ENCODE results near the gene FBXO44. TPM values are rescaled to one million over a fixed set of nuclear protein-coding genes. Genes with fewer than 3 reads are reported as not detected.

Gene FBXO44
- total RNA-seq, 1 experiment from 2014 or later: 70.8 TPM

GRCh38 chr1:11617741-11618140 is 36.9 kb upstream of the FBXO44 start:
- ATAC-seq: no peak
- no TSS peak for BruUV-seq (replicated peaks)
- no peak overlapping the region for H3K4me3 ChIP-seq (ENCODE audit: low read depth in 2 of 2, low read length in 2 of 2)
- CTCF ChIA-PET: interaction anchor here (0.6 kb wide), 1 partner anchor 68 kb away, joined by 3 read pairs; no protein-coding TSS in a partner anchor
- DNase-seq (ENCODE audit: low read depth, low spot score): no peak
- in situ Hi-C loops (cut with HindIII; ENCODE audit: low pct_unique_long_range_greater_than_20kb, low sequenced_read_pairs): no loop called here
- intact Hi-C loops (cut with micrococcal nuclease; ENCODE audit: unreplicated experiment): no loop called here
- TF ChIP-seq TCF7L2 (IDR thresholded peaks at IDR 0.05; ENCODE audit: low read depth, low read length) (no peak), CTCF (IDR thresholded peaks at IDR 0.05) (no peak), SIN3A (IDR thresholded peaks at IDR 0.05; ENCODE audit: borderline replicate concordance, insufficient read depth, low read depth, low read length) (no peak), POLR2AphosphoS5 (IDR thresholded peaks at IDR 0.05; ENCODE audit: low read depth, low read length) (no peak), REST (IDR thresholded peaks at IDR 0.05; ENCODE audit: insufficient read depth in 1 of 2, low read depth in 2 of 2, low read length in 1 of 2) (no peak)
- H3K9me3 ChIP-seq (ENCODE audit: control insufficient read depth, insufficient read depth, low read depth, low read length): no peaks in the 10 kb centered on the region
- POLR2A ChIA-PET: no interaction called here
- H3K4me1 ChIP-seq (ENCODE audit: control insufficient read depth, insufficient read depth, low read length): no peaks in the 10 kb centered on the region
- no peak overlapping the region for H3K27ac ChIP-seq (ENCODE audit: low read length)
- no peaks in the 10 kb centered on the region for H3K36me3 ChIP-seq (ENCODE audit: control insufficient read depth, insufficient read depth, low read length)
- no peaks in the 10 kb centered on the region for H3K27me3 ChIP-seq (ENCODE audit: control insufficient read depth, insufficient read depth, low read length)

GRCh38 chr1:11620405-11620804 is 34.3 kb upstream of the FBXO44 start:
- CTCF ChIA-PET: no interaction called here
- no peak for ATAC-seq

GRCh38 chr1:11620924-11621323 is 33.8 kb upstream of the FBXO44 start:
- no TSS peak for BruUV-seq (replicated peaks)
- H3K4me3 ChIP-seq (ENCODE audit: low read depth in 2 of 2, low read length in 2 of 2): no peak overlapping the region
- no peak for TF ChIP-seq REST (IDR thresholded peaks at IDR 0.05; ENCODE audit: insufficient read depth in 1 of 2, low read depth in 2 of 2, low read length in 1 of 2)
- TF ChIP-seq CTCF (IDR thresholded peaks at IDR 0.05): no peak
- no peak for TF ChIP-seq SIN3A (IDR thresholded peaks at IDR 0.05; ENCODE audit: borderline replicate concordance, insufficient read depth, low read depth, low read length)
- no peak for TF ChIP-seq TCF7L2 (IDR thresholded peaks at IDR 0.05; ENCODE audit: low read depth, low read length)
- TF ChIP-seq POLR2AphosphoS5 (IDR thresholded peaks at IDR 0.05; ENCODE audit: low read depth, low read length): no peak
- in situ Hi-C loops (cut with HindIII; ENCODE audit: low pct_unique_long_range_greater_than_20kb, low sequenced_read_pairs) (no loop called here), intact Hi-C loops (cut with micrococcal nuclease; ENCODE audit: unreplicated experiment) (no loop called here)
- no peaks in the 10 kb centered on the region for H3K9me3 ChIP-seq (ENCODE audit: control insufficient read depth, insufficient read depth, low read depth, low read length)
- ChIA-PET CTCF (no interaction called here), POLR2A (no interaction called here)
- no peak overlapping the region for H3K27ac ChIP-seq (ENCODE audit: low read length)
- H3K4me1 ChIP-seq (ENCODE audit: control insufficient read depth, insufficient read depth, low read length): no peaks in the 10 kb centered on the region
- ATAC-seq (no peak), DNase-seq (ENCODE audit: low read depth, low spot score) (no peak)
- no peaks in the 10 kb centered on the region for H3K36me3 ChIP-seq (ENCODE audit: control insufficient read depth, insufficient read depth, low read length)
- H3K27me3 ChIP-seq (ENCODE audit: control insufficient read depth, insufficient read depth, low read length): no peaks in the 10 kb centered on the region

More at GRCh38 chr1:11620405-11620804, 34.3 kb upstream of the FBXO44 start:
- Histone ChIP-seq H3K4me1 (ENCODE audit: control insufficient read depth, insufficient read depth, low read length) (no peaks in the 10 kb centered on the region), H3K36me3 (ENCODE audit: control insufficient read depth, insufficient read depth, low read length) (no peaks in the 10 kb centered on the region), H3K27me3 (ENCODE audit: control insufficient read depth, insufficient read depth, low read length) (no peaks in the 10 kb centered on the region), H3K9me3 (ENCODE audit: control insufficient read depth, insufficient read depth, low read depth, low read length) (no peaks in the 10 kb centered on the region), H3K27ac (ENCODE audit: low read length) (no peak overlapping the region), H3K4me3 (ENCODE audit: low read depth in 2 of 2, low read length in 2 of 2) (no peak overlapping the region)
- TF ChIP-seq POLR2AphosphoS5 (IDR thresholded peaks at IDR 0.05; ENCODE audit: low read depth, low read length): no peak
- no peak for TF ChIP-seq SIN3A (IDR thresholded peaks at IDR 0.05; ENCODE audit: borderline replicate concordance, insufficient read depth, low read depth, low read length)
- intact Hi-C loops (cut with micrococcal nuclease; ENCODE audit: unreplicated experiment) (no loop called here), in situ Hi-C loops (cut with HindIII; ENCODE audit: low pct_unique_long_range_greater_than_20kb, low sequenced_read_pairs) (no loop called here)
- DNase-seq (ENCODE audit: low read depth, low spot score): no peak
- POLR2A ChIA-PET: no interaction called here
- BruUV-seq (replicated peaks): no TSS peak

Measured in Panc1 (cell line).